Measurements from ENCODE around the gene BAG1.

Gene BAG1

DNA sequence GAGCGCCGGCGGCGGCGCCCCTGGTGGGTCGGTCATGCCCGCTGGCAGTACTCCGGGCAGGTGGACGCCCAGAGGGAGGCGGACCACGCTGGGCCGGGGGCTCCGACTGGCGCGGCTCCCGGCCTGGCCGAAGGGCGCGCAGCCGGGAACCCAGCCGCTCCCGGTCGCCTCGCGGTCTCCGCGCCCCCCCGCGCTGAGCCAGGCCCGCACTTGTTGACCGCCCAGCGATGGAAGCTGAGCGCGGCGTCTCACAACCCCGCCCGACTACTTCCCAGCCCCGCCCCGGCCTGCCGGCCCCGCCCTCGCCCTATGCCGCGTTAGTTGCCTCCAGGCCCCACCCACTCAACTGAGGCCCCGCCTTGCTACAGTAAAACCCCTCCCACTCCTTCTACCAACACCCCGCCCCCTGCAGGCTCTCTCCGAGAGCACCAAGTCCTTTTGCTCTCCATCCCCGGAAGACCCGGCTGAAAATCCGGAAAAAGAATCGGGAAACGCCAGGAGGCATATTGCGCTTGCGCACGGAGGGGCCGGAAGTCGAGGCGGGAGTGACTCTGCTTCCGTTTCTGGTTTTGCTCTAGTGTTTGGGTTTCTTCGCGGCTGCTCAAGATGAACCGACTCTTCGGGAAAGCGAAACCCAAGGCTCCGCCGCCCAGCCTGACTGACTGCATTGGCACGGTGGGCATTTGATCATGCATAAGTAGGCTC is at the start of gene BAG1, which contains the start of gene CHMP5:
BAG1 (minus strand) TSS at position 236 of the 705 bp plus-strand sequence.
CHMP5 (plus strand) TSS at position 577 of the 705 bp plus-strand sequence; CDS start at position 607, 30 bp downstream.
- DNase-seq (ENCODE audit: low read depth in 2 of 2) = peak; percentile 99

GRCh38 chr9:33311953-33312352 is 47.4 kb upstream of the BAG1 start:
- no peak for DNase-seq (ENCODE audit: low read depth in 2 of 2)

- DNase-seq (ENCODE audit: low read depth in 2 of 2) = no peak
Observed at GRCh38 chr9:33310748-33311147, 46.2 kb upstream of the BAG1 start.

DNA sequence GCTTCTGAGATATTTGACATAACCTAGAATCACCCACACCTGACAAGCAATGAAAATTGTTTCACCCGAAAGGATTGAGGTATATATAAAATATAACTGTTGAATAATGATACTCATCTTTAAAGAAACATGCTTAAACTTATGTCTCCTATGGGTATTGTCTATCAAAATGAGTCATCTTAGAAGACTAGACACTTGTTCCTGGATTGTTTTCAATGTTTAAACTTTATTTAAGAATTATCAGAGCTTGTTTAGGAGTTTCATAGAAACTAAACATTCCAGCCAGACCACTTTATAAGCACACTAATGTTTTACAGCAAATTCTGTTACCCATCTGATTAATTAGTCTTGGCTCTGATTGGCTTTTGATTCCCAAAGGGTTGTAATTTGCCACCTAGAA is 45.4 kb upstream of the BAG1 start:
- no peak for DNase-seq (ENCODE audit: low read depth in 2 of 2)

- no peak for DNase-seq (ENCODE audit: low read depth in 2 of 2)
Observed at GRCh38 chr9:33307067-33307466, 42.6 kb upstream of the BAG1 start.

- DNase-seq (ENCODE audit: low read depth in 2 of 2) = no peak
Observed at GRCh38 chr9:33306037-33306436, 41.5 kb upstream of the BAG1 start.

DNA sequence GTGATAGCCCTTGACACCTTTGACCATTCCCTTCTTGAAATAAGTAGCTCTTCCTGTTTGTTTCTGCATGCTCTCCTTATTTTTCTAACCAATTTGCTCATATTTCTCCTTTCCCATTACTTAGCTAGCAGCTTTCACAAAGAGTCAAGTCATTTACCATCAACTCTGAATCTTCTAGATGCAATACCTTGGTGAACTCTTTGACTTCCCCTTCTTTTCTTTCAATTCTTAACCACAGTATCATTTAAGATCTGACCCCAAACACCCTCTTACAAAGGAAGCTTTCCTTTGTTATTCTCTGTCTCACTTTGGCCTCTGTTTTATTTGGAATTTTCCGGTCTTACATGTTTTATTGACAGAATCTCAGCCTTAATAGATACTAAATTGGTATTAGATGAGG is 39.9 kb upstream of the BAG1 start:
- no peak for DNase-seq (ENCODE audit: low read depth in 2 of 2)

GRCh38 chr9:33300546-33300945 is 36.0 kb upstream of the BAG1 start:
- DNase-seq (ENCODE audit: low read depth in 2 of 2) = no peak

GRCh38 chr9:33297432-33297831 is 32.9 kb upstream of the BAG1 start:
- DNase-seq (ENCODE audit: low read depth in 2 of 2) = no peak

- no peak for DNase-seq (ENCODE audit: low read depth in 2 of 2)
Observed at GRCh38 chr9:33295571-33295970, 31.1 kb upstream of the BAG1 start.

GRCh38 chr9:33294670-33295432 is 30.3 kb upstream of the BAG1 start:
- DNase-seq (ENCODE audit: low read depth in 2 of 2) = no peak

DNA sequence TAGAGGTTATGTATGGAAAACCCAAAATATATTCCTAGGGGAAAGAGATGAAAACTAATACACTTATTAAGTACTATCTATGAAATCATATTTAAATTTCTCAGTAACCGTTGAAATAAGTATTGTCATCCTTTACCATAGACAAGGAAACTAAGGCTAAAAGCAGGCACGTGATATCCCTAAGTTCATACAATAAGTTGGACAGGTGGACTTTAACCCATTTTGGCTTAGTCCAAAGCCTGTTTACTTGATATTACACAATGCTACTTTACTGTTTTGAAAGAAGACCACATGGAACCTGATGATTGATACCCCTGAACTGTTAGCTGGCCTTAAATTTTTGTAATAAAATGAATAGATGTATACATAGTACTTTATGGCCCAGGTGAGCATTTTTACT is 29.3 kb upstream of the BAG1 start:
- no peak for DNase-seq (ENCODE audit: low read depth in 2 of 2)

- no peak for DNase-seq (ENCODE audit: low read depth in 2 of 2)
Observed at GRCh38 chr9:33291901-33292300, 27.4 kb upstream of the BAG1 start.

DNA sequence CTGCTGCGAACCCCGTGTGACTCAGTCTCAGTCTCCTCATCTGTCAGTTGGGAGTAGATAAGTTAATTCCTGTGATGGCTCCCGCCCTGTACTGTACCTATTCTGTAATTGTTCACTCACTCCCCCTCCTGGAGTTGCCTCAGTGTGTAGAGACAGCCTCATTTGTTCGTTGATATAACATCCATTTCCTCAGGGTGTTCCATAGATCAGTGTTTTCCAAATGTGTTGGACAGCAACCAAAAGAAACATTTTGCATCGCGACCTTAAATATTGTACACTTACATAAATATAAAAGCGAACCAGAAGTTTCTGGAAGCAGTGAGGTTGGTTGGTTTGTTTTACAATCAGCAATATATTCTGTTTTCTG is 26.5 kb upstream of the BAG1 start:
- DNase-seq (ENCODE audit: low read depth in 2 of 2) = no peak

DNA sequence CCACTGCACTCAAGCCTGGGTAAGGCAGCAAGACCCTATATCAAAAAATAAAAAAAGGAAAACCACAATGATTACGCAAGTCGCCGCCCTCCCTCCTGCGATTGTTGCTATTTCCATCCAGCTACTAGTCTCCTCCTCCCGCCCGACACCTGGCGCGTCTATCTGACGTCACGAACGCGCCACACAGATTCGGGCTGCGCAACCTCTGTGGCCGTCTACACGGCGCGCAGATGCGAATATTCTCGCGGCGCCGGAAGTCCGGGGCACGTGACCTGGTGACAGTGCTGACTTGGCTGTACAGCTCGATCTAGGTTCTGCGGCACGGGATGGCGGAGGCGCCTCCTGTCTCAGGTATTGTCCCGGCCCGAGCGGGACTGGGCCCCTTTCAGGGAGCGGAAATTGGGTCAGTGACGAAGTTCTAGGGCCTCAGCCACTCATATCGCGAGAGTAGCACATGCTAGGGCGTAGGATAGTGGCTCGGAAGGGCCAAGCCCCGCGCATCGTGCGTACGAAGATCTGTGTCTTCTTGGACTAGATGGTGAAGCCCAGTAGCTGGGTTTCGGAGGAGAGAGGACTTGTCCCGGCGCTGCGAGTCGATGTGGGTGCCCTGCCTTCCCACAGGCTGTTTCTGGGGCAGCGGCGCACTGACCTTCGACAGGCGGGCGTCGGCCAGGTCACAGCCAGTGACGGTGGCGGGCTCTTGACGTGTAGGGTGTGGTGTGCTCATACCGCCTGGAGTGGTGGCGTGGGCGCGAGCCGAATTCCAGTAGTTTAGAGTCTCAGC is 25.9 kb upstream of the BAG1 start, which contains the start of gene NFX1:
NFX1 (plus strand) TSS at position 270 of the 784 bp plus-strand sequence; CDS start at position 327, 57 bp downstream.
- DNase-seq (ENCODE audit: low read depth in 2 of 2) = peak; percentile 96 to 97

- DNase-seq (ENCODE audit: low read depth in 2 of 2) = no peak
Observed at GRCh38 chr9:33289936-33290246, 25.4 kb upstream of the BAG1 start.

DNA sequence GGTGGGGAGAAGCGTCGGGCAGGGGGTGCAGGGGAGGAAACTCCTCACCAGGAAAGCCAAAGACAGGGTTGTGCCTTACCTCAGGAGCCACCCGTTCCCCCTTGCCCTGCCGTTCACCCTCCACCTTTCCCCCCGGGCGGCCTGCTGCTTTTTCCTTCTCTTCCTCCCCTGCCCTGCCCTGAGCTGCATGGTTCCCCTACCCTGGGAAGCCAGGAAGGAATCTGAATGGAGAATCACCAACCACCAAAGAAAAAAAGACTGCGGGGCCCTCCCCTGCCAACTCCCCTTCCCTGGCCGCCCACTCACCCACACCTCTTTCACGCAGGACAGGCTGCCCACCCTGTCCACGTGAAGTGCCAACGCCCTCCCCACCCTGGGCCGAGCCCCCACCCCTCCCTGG is 25.0 kb upstream of the BAG1 start:
- no peak for DNase-seq (ENCODE audit: low read depth in 2 of 2)

DNA sequence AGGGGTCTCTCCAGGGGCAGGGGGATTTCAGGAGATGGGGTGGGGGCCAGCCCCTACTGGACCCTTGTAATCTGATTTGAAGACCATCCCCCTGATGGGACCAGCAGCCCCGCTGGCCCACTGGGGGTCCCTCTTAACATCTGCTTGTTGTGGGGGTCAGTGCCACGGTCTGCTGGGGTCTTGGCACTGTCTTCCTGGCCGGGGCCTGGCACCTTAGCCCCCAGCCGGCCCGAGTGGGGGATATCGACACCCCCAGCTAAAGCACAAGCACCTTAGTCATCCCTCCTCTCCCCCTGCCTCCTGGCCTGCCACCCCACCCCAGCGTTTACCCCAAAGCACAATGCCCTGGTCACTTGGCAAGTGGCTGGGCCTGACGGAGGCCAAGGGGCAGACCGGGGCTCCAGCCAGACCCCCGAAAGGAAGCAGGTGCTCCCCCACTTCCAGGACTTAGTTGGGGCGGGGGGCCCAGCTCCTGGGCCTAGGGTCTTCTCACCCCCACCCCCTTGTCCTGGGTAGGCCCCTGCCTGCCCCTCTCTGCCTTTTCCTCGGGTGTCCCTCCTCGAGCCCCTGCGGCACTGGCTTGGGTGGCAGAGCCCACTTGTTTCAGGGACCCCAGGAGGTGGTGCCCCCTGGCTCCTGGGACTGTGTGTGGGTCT is 24.4 kb upstream of the BAG1 start:
- no peak for DNase-seq (ENCODE audit: low read depth in 2 of 2)

DNA sequence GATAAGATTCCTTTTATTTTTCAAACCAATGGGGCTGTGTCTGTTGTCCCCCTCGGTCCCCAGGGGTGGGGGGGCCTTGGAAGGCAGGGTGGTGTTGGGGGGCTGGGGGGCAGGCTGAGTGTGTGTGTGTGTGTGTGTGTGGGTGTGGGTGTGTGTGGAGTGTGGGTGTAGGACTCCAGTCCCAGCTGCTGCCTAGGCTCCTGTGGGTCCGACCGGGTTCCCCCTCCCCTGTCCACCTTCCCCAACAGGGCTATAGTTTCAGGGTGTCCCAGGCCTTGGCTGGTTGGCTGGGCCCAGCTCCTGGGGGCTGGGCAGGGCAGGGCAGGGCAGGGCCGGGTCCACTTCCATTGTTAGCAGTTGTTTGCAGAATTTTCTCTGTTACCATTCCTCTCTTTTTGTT is 23.7 kb upstream of the BAG1 start:
- no peak for DNase-seq (ENCODE audit: low read depth in 2 of 2)

DNA sequence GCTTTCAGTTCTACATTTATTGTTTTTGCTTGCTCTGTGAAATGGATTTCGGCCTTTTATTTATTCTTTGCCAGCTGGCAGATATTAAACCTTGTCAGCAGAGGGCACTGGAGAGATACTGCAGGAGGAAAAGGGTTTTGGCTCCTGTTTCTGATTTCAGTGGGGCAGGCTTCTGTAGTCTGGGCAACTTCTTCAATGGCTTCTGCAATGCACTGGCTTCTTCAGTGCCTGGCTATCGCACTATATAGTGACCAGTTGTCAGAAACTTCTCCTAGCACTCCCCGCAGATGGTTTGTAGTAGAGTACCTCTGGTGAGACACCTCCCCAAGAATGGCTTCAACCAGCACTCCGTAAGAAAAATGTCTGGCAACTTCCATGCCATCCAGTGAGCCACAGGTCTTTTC is 22.6 kb upstream of the BAG1 start:
- no peak for DNase-seq (ENCODE audit: low read depth in 2 of 2)

DNA sequence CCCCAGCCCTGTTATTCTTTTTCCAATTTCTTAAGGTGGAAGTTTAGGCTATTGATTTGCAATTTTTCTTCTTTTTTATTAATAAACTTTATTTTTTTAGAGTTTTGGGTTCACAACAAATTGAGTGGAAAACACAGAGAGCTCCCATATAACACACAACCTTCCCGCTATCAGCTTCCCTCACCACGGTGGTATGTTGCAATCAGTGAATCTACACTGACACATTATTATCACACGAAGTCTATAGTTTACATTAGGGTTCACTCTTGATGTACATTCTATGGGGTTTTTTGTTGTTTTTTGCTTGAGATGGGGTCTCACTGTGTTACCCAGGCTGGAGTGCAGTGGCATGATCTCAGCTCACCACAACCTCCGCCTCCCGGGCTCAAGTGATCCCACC is 21.0 kb upstream of the BAG1 start:
- DNase-seq (ENCODE audit: low read depth in 2 of 2) = no peak

GRCh38 chr9:33277484-33277883 is 13.0 kb upstream of the BAG1 start:
- no peak for DNase-seq (ENCODE audit: low read depth in 2 of 2)

Measured in stimulated activated CD8-positive, alpha-beta memory T cell treated with anti-CD3 and anti-CD28 coated beads, Interleukin-2, amount 100 ng/mL, for 1 hour (primary cell).